Measurements from ENCODE around the gene CD84. TPM values are rescaled to one million over a fixed set of nuclear protein-coding genes. Genes with fewer than 3 reads are reported as not detected.
A peak's percentile ranks its signal among the peaks of the same experiment; 100 is the strongest.
"Not testable (repeated sequence)": the region's sequence is repeated elsewhere in the genome, so short reads cannot be mapped to it uniquely, and the experiment has no call there.

Gene CD84
- total RNA-seq, 2 experiments from 2014 or later: 14.7 to 16.2 TPM

GRCh38 chr1:160565564-160565963, 13.7 kb downstream of the CD84 start:
- Mint-ChIP-seq H3K9me3 (peaks cover 17% of the 10 kb centered on the region), H3K4me3 (no peak overlapping the region), H3K36me3 (ENCODE audit: low read depth) (peaks cover 73% of the 10 kb centered on the region), H3K4me1 (peaks cover 65% of the 10 kb centered on the region), H3K27me3 (no peaks in the 10 kb centered on the region), H3K27ac (peak overlapping the region; percentile 63)
- DNase-seq: no peak
- ChIA-PET POLR2A (no interaction called here), CTCF (interaction anchor here (1.4 to 1.6 kb wide), 3 partner anchors 10 to 20 kb away, joined by 3 to 5 read pairs (median 4); no protein-coding TSS in a partner anchor)

- H3K4me3 Mint-ChIP-seq, POLR2A ChIA-PET, H3K27me3 Mint-ChIP-seq, DNase-seq, H3K27ac Mint-ChIP-seq: not testable (repeated sequence)
- CTCF ChIA-PET: interaction anchor here (1.0 to 1.5 kb wide), 3 partner anchors 8 to 19 kb away, joined by 3 to 4 read pairs (median 3); no protein-coding TSS in a partner anchor
- peaks cover 69% of the 10 kb centered on the region for H3K4me1 Mint-ChIP-seq
- peaks cover 23% of the 10 kb centered on the region for H3K9me3 Mint-ChIP-seq
- H3K36me3 Mint-ChIP-seq (ENCODE audit: low read depth): peaks cover 84% of the 10 kb centered on the region
Measured at GRCh38 chr1:160563230-160563629, 16.1 kb downstream of the CD84 start.

- Mint-ChIP-seq H3K4me1 (peaks cover 66% of the 10 kb centered on the region), H3K9me3 (peaks cover 23% of the 10 kb centered on the region), H3K36me3 (ENCODE audit: low read depth) (peaks cover 82% of the 10 kb centered on the region)
- POLR2A ChIA-PET, H3K4me3 Mint-ChIP-seq, DNase-seq, H3K27ac Mint-ChIP-seq, H3K27me3 Mint-ChIP-seq: not testable (repeated sequence)
- CTCF ChIA-PET: interaction anchor here (1.5 kb wide), 1 partner anchor 12 kb away, joined by 4 read pairs; no protein-coding TSS in a partner anchor
Measured at GRCh38 chr1:160562745-160563144, 16.6 kb downstream of the CD84 start.

- Mint-ChIP-seq H3K4me1 (peaks cover 48% of the 10 kb centered on the region), H3K36me3 (ENCODE audit: low read depth) (peaks cover 70% of the 10 kb centered on the region), H3K4me3 (peak overlapping the region; percentile 55), H3K27ac (peak overlapping the region; percentile 78), H3K9me3 (peaks cover 23% of the 10 kb centered on the region), H3K27me3 (no peaks in the 10 kb centered on the region)
- ChIA-PET CTCF (interaction anchor here (0.7 to 2.0 kb wide), 4 partner anchors 12 to 102 kb away, joined by 3 to 5 read pairs (median 4); no protein-coding TSS in a partner anchor), POLR2A (no interaction called here)
- no peak for DNase-seq
Measured at GRCh38 chr1:160560806-160561205, 18.5 kb downstream of the CD84 start.

GRCh38 chr1:160560045-160560705, 19.1 kb downstream of the CD84 start:
- Mint-ChIP-seq H3K36me3 (ENCODE audit: low read depth) (peaks cover 65% of the 10 kb centered on the region), H3K27me3 (no peaks in the 10 kb centered on the region), H3K9me3 (peaks cover 23% of the 10 kb centered on the region), H3K27ac (peak overlapping the region; percentile 78), H3K4me3 (peak overlapping the region; percentile 55), H3K4me1 (peaks cover 41% of the 10 kb centered on the region)
- no peak for DNase-seq
- ChIA-PET CTCF (interaction anchor here (0.7 to 2.0 kb wide), 3 partner anchors 10 to 102 kb away, joined by 3 to 5 read pairs (median 3); no protein-coding TSS in a partner anchor), POLR2A (no interaction called here)

DNA sequence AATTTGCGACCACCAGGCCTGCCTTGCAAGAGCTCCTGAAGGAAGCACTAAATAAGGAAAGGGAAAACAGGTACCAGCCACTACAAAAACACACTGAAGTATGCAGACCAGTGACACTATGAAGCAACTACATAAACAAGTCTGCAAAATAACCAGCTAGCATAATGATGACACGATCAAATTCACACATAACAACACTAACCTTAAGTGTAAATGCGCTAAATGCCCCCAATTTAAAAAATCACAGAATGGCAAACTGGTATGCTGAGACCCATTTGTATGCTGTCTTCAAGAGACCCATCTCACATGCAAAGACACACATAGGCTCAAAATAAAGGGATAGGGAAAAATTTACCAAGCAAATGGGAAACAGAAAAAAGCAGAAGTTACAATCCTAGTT, 19.9 kb downstream of the CD84 start:
- DNase-seq, POLR2A ChIA-PET, H3K4me3 Mint-ChIP-seq, H3K27me3 Mint-ChIP-seq: not testable (repeated sequence)
- H3K27ac Mint-ChIP-seq: peak overlapping the region; percentile 21
- H3K36me3 Mint-ChIP-seq (ENCODE audit: low read depth): peaks cover 59% of the 10 kb centered on the region
- peaks cover 36% of the 10 kb centered on the region for H3K4me1 Mint-ChIP-seq
- CTCF ChIA-PET: interaction anchor here (0.8 to 2.0 kb wide), 4 partner anchors 10 to 144 kb away, joined by 3 to 6 read pairs (median 4); no protein-coding TSS in a partner anchor
- peaks cover 23% of the 10 kb centered on the region for H3K9me3 Mint-ChIP-seq

GRCh38 chr1:160558660-160559380, 20.5 kb downstream of the CD84 start:
- Mint-ChIP-seq H3K27me3 (no peaks in the 10 kb centered on the region), H3K27ac (peak overlapping the region; percentile 21), H3K36me3 (ENCODE audit: low read depth) (peaks cover 53% of the 10 kb centered on the region), H3K4me3 (peak overlapping the region; percentile 7), H3K9me3 (peaks cover 23% of the 10 kb centered on the region), H3K4me1 (peaks cover 35% of the 10 kb centered on the region)
- ChIA-PET POLR2A (no interaction called here), CTCF (interaction anchor here (0.9 to 2.0 kb wide), 4 partner anchors 9 to 143 kb away, joined by 3 to 6 read pairs (median 4); no protein-coding TSS in a partner anchor)
- no peak for DNase-seq

- ChIA-PET POLR2A (no interaction called here), CTCF (interaction anchor here (0.8 to 1.9 kb wide), 7 partner anchors 12 to 327 kb away, joined by 3 to 5 read pairs (median 4); no protein-coding TSS in a partner anchor)
Measured at GRCh38 chr1:160553778-160554177, 25.5 kb downstream of the CD84 start.

DNA sequence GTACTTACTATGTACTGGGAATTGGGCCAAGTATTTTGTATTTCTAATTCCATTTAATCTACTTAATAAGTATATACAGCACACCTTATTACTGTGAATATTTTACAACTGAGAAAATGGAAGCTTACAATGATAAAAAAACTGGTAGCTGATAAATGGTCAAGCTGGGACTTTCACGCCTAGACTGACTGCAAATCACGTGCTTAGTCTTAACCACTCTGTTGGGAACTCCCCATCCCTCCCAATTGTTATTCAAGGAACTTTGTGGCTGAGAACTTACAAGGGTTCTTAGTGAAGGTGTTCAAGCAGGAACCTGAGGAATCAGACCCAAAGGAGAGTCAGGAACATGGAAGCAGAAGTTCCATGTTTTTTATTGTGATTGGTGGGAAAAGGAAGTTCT, 26.9 kb downstream of the CD84 start:
- no peak for DNase-seq
- POLR2A ChIA-PET: no interaction called here
- Mint-ChIP-seq H3K4me1 (no peaks in the 10 kb centered on the region), H3K27me3 (no peaks in the 10 kb centered on the region), H3K27ac (no peak overlapping the region), H3K36me3 (ENCODE audit: low read depth) (peaks cover 22% of the 10 kb centered on the region), H3K4me3 (no peak overlapping the region), H3K9me3 (no peaks in the 10 kb centered on the region)
- CTCF ChIA-PET: interaction anchor here (1.5 to 1.9 kb wide), 3 partner anchors 13 to 55 kb away, joined by 3 to 5 read pairs (median 4); no protein-coding TSS in a partner anchor

More at GRCh38 chr1:160553778-160554177, 25.5 kb downstream of the CD84 start:
- Mint-ChIP-seq H3K36me3 (ENCODE audit: low read depth) (peaks cover 28% of the 10 kb centered on the region), H3K9me3 (peaks cover 3% of the 10 kb centered on the region), H3K4me3 (no peak overlapping the region), H3K27ac (no peak overlapping the region), H3K4me1 (peaks cover 7% of the 10 kb centered on the region), H3K27me3 (no peaks in the 10 kb centered on the region)
- no peak for DNase-seq

DNA sequence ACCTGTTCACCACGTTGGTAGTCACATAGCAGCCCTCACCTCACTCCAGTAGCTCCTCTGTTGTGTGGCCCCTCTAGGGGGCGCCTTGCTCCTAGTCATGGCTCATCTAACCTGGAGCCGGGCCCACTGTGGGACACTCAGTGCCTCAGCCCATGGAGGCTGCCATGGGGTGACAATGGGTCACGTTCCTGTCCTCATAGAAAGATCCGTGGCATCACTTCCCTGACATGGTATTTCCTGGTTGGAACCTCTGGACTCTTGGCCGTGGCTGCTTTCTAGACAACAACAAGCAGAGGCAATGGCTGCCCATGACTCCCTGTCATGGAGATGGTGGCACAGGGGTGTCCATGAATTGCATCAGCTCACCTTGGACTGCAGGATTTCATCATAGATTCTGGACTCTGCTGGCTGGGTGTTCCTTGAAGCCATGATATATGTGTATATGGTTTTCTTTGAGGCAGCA, 28.7 kb downstream of the CD84 start:
- no peaks in the 10 kb centered on the region for H3K4me1 Mint-ChIP-seq
- POLR2A ChIA-PET: interaction anchor here (1.4 kb wide), 1 partner anchor 56 kb away, joined by 7 read pairs; no protein-coding TSS in a partner anchor
- H3K4me3 Mint-ChIP-seq: no peak overlapping the region
- CTCF ChIA-PET: interaction anchor here (0.6 to 3.1 kb wide), 8 partner anchors 10 to 77 kb away, joined by 3 to 11 read pairs (median 3); no protein-coding TSS in a partner anchor
- peak; percentile 35 for DNase-seq
- H3K36me3 Mint-ChIP-seq (ENCODE audit: low read depth): peaks cover 18% of the 10 kb centered on the region
- no peak overlapping the region for H3K27ac Mint-ChIP-seq
- no peaks in the 10 kb centered on the region for H3K9me3 Mint-ChIP-seq
- H3K27me3 Mint-ChIP-seq: no peaks in the 10 kb centered on the region

DNA sequence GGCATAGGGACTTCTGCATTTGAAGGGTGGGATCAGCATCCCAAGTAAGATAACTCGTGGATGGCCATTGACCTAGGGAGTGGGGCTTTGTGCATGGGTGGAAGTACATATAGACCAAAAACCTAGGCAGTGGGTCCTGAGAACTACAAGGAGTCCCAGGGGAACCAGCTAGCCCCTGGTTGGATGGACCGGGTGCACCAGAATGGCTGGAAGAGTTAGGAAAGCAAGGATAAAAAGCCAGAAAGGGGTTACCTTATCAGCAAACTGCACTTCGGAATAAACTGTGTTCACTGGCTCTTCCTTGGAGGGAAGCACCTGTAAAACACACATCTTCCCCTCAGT, 29.7 kb downstream of the CD84 start:
- Mint-ChIP-seq H3K4me1 (peaks cover 5% of the 10 kb centered on the region), H3K27me3 (no peaks in the 10 kb centered on the region), H3K27ac (no peak overlapping the region), H3K36me3 (ENCODE audit: low read depth) (peaks cover 19% of the 10 kb centered on the region), H3K4me3 (no peak overlapping the region), H3K9me3 (no peaks in the 10 kb centered on the region)
- POLR2A ChIA-PET: interaction anchor here (1.4 kb wide), 1 partner anchor 57 kb away, joined by 7 read pairs; no protein-coding TSS in a partner anchor
- DNase-seq: no peak
- CTCF ChIA-PET: interaction anchor here (1.0 to 3.1 kb wide), 7 partner anchors 9 to 56 kb away, joined by 3 to 11 read pairs (median 4); no protein-coding TSS in a partner anchor

GRCh38 chr1:160548960-160549664, 30.2 kb downstream of the CD84 start:
- Mint-ChIP-seq H3K4me1 (peaks cover 10% of the 10 kb centered on the region), H3K9me3 (no peaks in the 10 kb centered on the region), H3K4me3 (no peak overlapping the region), H3K27ac (no peak overlapping the region), H3K36me3 (ENCODE audit: low read depth) (peaks cover 19% of the 10 kb centered on the region), H3K27me3 (no peaks in the 10 kb centered on the region)
- ChIA-PET CTCF (interaction anchor here (1.0 to 3.1 kb wide), 5 partner anchors 9 to 57 kb away, joined by 4 to 11 read pairs (median 6); no protein-coding TSS in a partner anchor), POLR2A (no interaction called here)
- DNase-seq: no peak

Data from activated CD4-positive, alpha-beta T cell treated with anti-CD3 and anti-CD28 coated beads, Interleukin-2, amount 10 ng/mL, durations not matched to agents 7 days and 5 days (primary cell).